KBM-7 (cell line): ENCODE data around the gene RABEPK.

Source experiments
- DNase-seq: peaks from one replicate; pipeline ENCODE4 v3.0.0-alpha.2; 2015
- in situ Hi-C: fragments of 300-500 bp; cut with MboI; formaldehyde crosslinking; loops from 2 replicates; pipeline ENCODE4 v1.14.3; 2020; ENCODE audit warnings: low sequenced_read_pairs, low pct_unique_long_range_greater_than_20kb, mixed read lengths

Gene RABEPK

GRCh38 chr9:125276771-125277170 lies 76.4 kb downstream of the RABEPK start:
- in situ Hi-C loops = no loop called here
- DNase-seq = no peak

- in situ Hi-C loops = no loop called here
- DNase-seq = no peak
Observed at GRCh38 chr9:125277411-125277810, 77.1 kb downstream of the RABEPK start.

GRCh38 chr9:125280945-125281344 lies 80.6 kb downstream of the RABEPK start:
- DNase-seq = no peak
- in situ Hi-C loops = no loop called here
